MM.1S (cell line): Measurements from ENCODE around the gene STK32B.
"Not testable (repeated sequence)": the region's sequence is repeated elsewhere in the genome, so short reads cannot be mapped to it uniquely, and the experiment has no call there.

ENCODE experiments used
- EZH2 ChIP-seq: fragments of 300-600 bp; sonication (generic); optimal IDR thresholded peaks from 2 replicates; pipeline ENCODE3; 2017; ENCODE audit warnings: low read depth, mild to moderate bottlenecking, antibody characterized with exemption, low read length, mixed read lengths
- EZH2phosphoT487 ChIP-seq: fragments of 300-600 bp; sonication (generic); IDR thresholded peaks from 2 replicates; pipeline ENCODE4 v1.6.1; 2018; ENCODE audit warnings: antibody characterized with exemption, low read length
- TF ChIP-seq, protein P1 (sequence below): fragments of 300-600 bp; sonication (generic); IDR thresholded peaks from 2 replicates; pipeline ENCODE4 v1.5.1; 2016; ENCODE audit warnings: antibody characterized with exemption, low read length, mixed read lengths

DNA sequence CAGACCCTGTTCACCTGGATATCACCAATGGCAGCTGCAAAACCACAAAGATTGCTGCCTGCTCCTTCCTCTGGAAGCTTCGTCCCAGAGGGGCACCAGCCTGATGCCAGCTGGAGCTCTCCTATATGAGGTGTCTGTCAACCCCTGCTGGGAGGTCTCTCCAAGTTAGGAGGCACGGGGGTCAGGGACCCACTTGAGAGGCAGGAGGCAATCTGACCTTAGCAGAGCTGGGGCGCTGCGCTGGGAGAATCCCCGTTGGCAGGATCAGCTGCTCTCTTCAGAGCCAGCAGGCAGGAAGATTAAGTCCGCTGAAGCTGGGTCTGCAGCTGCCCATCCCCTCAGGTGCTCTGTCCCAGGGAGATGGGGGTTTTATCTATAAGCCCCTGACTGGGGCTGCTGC is 49.6 kb upstream of the STK32B start:
- TF ChIP-seq, protein P1, sequence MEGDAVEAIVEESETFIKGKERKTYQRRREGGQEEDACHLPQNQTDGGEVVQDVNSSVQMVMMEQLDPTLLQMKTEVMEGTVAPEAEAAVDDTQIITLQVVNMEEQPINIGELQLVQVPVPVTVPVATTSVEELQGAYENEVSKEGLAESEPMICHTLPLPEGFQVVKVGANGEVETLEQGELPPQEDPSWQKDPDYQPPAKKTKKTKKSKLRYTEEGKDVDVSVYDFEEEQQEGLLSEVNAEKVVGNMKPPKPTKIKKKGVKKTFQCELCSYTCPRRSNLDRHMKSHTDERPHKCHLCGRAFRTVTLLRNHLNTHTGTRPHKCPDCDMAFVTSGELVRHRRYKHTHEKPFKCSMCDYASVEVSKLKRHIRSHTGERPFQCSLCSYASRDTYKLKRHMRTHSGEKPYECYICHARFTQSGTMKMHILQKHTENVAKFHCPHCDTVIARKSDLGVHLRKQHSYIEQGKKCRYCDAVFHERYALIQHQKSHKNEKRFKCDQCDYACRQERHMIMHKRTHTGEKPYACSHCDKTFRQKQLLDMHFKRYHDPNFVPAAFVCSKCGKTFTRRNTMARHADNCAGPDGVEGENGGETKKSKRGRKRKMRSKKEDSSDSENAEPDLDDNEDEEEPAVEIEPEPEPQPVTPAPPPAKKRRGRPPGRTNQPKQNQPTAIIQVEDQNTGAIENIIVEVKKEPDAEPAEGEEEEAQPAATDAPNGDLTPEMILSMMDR, result not testable (repeated sequence)
- TF ChIP-seq EZH2, EZH2phosphoT487: not testable (repeated sequence)
